ENCODE data around the gene IRF2.

The IRF2 gene

GRCh38 chr4:184432127-184432922 is 42.0 kb downstream of the IRF2 start:
- no peak for DNase-seq (ENCODE audit: low spot score)

- no peak for DNase-seq (ENCODE audit: low spot score)
Observed at GRCh38 chr4:184430163-184430562, 44.2 kb downstream of the IRF2 start.

- no peak for DNase-seq (ENCODE audit: low spot score)
Observed at GRCh38 chr4:184428787-184429186, 45.6 kb downstream of the IRF2 start.

- DNase-seq (ENCODE audit: low spot score): no peak
Observed at GRCh38 chr4:184427687-184428086, 46.7 kb downstream of the IRF2 start.

GRCh38 chr4:184427093-184427492 is 47.3 kb downstream of the IRF2 start:
- no peak for DNase-seq (ENCODE audit: low spot score)

- DNase-seq (ENCODE audit: low spot score): no peak
Observed at GRCh38 chr4:184424993-184425758, 49.2 kb downstream of the IRF2 start.

GRCh38 chr4:184424279-184424678 is 50.1 kb downstream of the IRF2 start:
- DNase-seq (ENCODE audit: low spot score): no peak

GRCh38 chr4:184423003-184423686 is 51.2 kb downstream of the IRF2 start:
- DNase-seq (ENCODE audit: low spot score): no peak

- no peak for DNase-seq (ENCODE audit: low spot score)
Observed at GRCh38 chr4:184422378-184422777, 52.0 kb downstream of the IRF2 start.

- DNase-seq (ENCODE audit: low spot score): peak; percentile 30
Observed at GRCh38 chr4:184421533-184422155, 52.7 kb downstream of the IRF2 start.

GRCh38 chr4:184420881-184421416 is 53.4 kb downstream of the IRF2 start:
- DNase-seq (ENCODE audit: low spot score): peak; percentile 33

- DNase-seq (ENCODE audit: low spot score): peak; percentile 43
Observed at GRCh38 chr4:184420402-184420801, 53.9 kb downstream of the IRF2 start.

- no peak for DNase-seq (ENCODE audit: low spot score)
Observed at GRCh38 chr4:184419976-184420375, 54.4 kb downstream of the IRF2 start.

GRCh38 chr4:184417802-184418511 is 56.4 kb downstream of the IRF2 start:
- peak; percentile 81 for DNase-seq (ENCODE audit: low spot score)

GRCh38 chr4:184416913-184417734 is 57.2 kb downstream of the IRF2 start:
- DNase-seq (ENCODE audit: low spot score): peak; percentile 51

- no peak for DNase-seq (ENCODE audit: low spot score)
Observed at GRCh38 chr4:184415071-184415470, 59.3 kb downstream of the IRF2 start.

- DNase-seq (ENCODE audit: low spot score): no peak
Observed at GRCh38 chr4:184413261-184414046, 60.9 kb downstream of the IRF2 start.

GRCh38 chr4:184410748-184411147 is 63.6 kb downstream of the IRF2 start:
- DNase-seq (ENCODE audit: low spot score): no peak

- DNase-seq (ENCODE audit: low spot score): peak; percentile 53
Observed at GRCh38 chr4:184409911-184410692, 64.2 kb downstream of the IRF2 start.
